Left lobe of liver (tissue), 2 donors: ENCODE measurements around the gene DGKE. TPM values are rescaled to one million over a fixed set of nuclear protein-coding genes. Genes with fewer than 3 reads are reported as not detected.
A peak's percentile ranks its signal among the peaks of the same experiment; 100 is the strongest.

ENCODE experiments used
- ATAC-seq: fragments of 200-7000 bp; cut with Tn5 transposase; one replicate; pipeline ENCODE4 v1.9.1; 2020; ENCODE audit warnings: mild to moderate bottlenecking, moderate library complexity
- DNase-seq: peaks from one replicate; pipeline ENCODE4 v3.0.0-alpha.2; 2020; ENCODE audit warnings: low spot score
- total RNA-seq: library from RNA; stranded (reverse); gene quantifications from one replicate; pipeline ENCODE4 v1.2.1, GENCODE V29; 2021
- donor health status: DM: no; HTN: no; CAD: no; lungs with moderate emphysema.
- donor health status: DM: no; HTN: yes; CAD: no.

Gene DGKE
- 4.0 TPM for total RNA-seq

DNA sequence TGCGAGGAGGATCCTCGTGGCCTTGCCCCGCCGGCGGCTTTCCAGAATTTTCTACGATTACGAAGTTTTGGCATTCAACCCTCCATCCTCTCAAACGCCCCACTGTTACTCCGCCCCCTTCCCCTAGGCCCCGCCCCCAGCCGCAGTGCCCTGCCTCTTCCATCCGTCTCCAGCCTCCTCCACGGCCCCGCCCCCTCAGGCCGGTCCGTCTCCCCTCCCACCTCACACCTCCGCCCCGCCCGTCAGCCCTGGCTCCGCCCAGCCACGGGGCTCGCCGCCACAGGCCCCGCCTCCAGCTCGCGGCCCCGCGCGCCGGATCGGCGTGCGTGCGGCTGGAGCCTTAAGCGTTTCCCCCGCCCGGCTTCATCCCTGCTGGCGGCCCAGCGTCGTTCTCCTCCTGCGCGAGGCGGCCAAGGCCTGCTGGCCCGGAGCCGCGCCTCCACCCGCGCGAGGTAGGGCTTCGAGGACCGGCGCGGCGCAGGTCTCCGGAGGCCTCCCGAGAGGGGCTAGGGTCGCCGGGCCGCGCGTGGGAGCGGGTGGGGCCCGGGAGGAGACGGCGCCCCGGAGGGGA lies at the start of gene DGKE, which contains the start of gene C17orf67:
DGKE (plus strand) TSS at position 343 of the 571 bp plus-strand sequence. CDS start 645 bp downstream, outside the sequence.
C17orf67 (minus strand) TSS at position 112 of the 571 bp plus-strand sequence. CDS start 18,110 bp downstream, outside the sequence.
- peak; percentile 96 for ATAC-seq
- peak; percentile 99 for DNase-seq

DNA sequence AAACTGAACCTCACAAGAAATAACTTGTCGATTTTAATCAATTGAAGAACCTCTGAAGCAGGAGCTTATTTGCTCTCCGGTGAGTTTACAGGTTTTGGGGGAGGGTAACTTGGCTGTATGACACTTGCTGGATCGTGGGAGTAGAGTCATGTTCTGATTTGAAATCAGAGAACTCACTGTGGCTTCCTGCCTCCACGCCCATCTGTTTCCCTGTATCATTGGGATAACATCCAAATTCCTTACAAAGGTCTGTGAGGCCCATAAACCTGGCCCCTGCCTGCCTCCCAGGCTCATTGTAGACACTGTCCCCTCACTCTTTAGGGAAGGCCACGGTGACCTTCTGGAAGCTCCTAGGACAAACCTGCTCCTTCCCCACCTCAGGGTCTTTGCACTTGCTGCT lies 48.5 kb upstream of the DGKE start:
- DNase-seq: no peak
- no peak for ATAC-seq

DNA sequence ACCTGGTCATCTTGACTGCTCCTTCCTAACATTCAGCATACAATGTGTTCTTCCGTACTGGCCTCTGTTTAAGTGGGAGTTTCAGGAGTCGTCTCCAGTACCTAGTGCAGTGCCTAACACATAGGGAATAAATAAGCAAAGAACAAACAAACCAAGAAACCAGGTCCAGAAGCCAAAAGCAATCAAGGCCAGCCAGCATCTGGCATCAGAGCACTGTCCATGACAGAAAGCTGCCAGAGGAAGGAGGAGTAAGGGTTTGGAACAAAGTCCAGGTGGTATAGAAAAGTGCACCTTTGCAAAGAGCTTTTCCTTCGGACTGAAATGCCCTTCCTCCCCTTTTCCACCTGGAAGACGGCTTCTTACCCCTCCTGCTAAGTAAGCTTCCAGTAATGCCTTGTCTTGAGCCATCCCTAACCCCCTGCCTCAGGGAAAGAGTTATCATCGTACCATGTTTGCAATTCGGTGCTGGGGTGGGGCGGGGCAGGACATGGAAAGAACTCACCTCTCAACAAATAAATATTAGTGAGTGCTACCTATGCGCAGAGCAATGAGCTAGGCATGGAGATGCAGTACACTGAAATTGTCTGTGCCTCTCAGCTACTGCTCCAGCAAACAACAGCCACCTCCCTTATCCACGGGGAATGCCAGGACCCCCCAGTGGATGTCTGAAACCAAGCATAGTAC lies 47.8 kb upstream of the DGKE start:
- DNase-seq: no peak
- no peak for ATAC-seq

DNA sequence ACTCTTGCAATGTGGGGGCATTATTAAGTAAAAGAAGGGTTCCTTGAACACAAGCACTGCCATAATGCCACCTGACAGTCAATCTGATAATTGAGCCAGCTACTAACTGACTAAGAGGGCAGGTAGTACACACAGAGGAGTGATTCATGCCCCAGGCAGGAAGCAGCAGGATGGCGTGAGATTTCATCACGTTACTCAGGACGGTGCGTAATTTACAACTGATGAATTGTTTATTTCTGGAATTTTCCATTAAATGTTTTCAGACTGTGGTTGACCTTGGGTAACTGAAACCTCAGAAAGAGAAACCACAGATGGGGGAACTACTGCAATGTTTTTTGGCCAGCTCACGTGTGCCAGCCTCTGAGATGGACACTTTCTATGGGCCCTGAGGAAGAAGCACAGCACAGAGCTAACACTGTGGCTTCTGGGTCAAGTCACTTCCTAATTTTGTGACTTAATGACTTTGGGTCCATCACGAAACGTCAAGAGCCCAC lies 46.9 kb upstream of the DGKE start:
- DNase-seq: no peak
- peak; percentile 36 for ATAC-seq

DNA sequence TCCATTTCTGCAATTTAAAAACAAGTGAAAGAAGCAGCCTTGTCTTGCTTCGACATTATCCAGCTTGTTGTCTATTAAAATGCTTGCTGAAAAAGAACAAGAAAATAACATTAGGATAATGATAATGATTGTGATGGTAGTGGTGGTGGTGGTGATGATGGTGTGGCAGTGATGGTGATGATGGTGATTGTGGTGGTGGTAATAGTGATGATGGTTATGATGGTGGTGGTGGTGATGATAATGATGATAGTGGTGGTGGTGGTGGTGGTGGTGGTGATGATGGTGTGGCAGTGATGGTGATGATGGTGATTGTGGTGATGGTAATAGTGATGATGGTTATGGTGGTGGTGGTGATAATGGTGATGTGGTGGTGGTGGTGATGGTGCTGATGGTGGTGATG lies 41.7 kb upstream of the DGKE start:
- DNase-seq: no peak
- ATAC-seq: no peak

DNA sequence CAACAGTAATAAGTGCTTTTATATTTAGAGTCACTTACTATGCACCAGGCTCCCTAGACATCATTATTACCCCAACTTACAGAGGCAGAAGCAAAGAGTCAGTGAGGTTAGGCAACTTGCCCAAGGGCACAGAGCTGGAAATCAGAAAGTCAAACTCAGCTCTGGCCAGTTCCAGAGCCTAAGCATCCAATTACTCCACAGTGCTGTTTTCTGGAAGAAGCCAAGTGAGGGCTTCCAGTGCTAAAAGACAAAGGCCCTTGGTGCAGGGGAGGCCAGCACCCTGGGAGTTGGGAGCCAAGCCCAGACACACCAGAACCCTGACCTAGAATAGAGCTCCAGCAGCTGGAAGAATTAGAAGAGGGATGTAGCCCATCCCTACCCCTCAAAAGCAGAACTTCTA lies 40.4 kb upstream of the DGKE start:
- no peak for DNase-seq
- ATAC-seq: peak; percentile 25

DNA sequence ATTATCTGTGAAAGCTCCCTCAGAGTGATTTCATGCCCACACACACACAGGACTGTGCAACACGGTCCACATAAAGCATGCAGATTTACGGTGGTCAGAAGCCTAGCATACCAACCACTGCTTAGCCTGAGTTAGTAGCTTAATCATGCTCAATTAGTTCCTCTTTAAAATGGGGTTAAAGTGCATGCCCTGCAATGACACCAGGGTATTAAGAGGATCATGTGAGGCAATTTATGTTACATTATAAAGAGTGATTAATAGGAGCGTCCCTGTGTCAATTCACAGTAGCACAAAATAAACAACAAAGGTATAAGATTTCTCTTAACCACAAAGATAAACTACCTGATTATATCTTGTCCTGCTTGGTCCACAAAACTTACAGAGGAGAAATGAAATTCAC lies 40.0 kb upstream of the DGKE start:
- ATAC-seq (no peak), DNase-seq (no peak)

DNA sequence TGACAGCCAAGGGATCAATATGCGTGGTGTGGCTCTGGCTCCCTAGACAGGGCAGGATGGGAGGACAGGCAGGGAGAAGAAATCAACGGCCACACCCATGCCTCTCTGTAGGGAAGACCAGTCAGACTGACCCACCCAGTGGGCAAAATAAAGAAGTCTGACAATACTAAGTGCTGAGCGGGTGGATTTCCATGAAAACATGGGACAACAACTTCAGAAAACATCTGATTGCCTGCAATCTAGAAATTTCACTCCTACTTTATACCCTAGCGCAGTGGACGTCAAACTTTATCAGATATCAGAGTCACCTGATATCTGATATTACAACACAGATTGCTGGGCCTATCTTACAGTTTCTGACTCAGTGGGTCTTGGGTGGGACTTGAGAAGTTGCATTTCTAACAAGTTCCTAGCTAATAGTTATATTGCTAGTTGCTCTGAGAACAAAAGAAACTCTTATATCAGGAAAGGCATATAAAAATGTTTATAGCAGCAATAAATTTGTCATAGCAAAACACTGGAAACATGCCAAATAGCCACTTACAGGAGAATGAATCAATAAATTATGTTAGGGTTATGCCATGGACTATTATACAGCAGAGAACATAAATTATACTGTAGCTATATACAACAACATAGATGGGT lies 38.6 kb upstream of the DGKE start:
- ATAC-seq: peak; percentile 38
- no peak for DNase-seq

DNA sequence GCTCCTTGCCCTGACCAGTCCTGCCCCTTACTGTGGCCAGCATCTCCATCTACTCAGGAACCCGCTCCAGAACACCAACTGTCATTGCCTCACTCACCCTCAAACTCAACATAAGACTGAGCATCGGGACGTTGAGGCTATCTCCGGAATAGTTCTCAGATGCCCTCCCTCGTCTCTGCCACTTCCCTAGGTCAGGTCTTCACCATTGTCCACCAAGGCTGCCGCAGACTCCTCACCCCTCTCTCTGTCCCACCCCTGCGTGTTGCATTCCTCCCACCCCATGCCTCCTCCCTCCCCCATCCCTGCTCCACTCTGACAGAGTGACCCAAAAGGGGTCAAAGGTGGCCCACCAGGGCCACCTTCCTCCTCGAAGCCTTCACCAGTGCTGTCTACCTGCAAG lies 37.4 kb upstream of the DGKE start:
- ATAC-seq: no peak

DNA sequence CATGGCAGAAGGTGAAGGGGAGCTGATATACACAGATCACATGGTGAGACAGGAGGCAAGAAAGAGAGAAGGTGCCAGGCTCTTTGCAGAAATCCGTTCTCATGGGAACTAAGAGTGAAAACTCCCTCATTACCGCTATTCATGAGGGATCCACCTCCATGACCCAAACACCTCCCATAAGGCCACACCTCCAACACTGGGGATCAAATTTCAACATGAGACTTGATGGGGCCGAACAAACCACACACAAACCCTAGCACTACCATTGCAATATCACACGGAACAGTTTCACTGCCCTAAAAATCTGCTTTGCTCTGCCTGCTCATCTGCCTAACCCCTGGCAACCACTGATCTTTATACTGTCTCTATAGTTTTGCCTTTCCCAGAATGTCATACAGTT lies 35.0 kb upstream of the DGKE start:
- no peak for ATAC-seq
- no peak for DNase-seq

More for the DNA sequence above, 37.4 kb upstream of the DGKE start:
- no peak for DNase-seq

DNA sequence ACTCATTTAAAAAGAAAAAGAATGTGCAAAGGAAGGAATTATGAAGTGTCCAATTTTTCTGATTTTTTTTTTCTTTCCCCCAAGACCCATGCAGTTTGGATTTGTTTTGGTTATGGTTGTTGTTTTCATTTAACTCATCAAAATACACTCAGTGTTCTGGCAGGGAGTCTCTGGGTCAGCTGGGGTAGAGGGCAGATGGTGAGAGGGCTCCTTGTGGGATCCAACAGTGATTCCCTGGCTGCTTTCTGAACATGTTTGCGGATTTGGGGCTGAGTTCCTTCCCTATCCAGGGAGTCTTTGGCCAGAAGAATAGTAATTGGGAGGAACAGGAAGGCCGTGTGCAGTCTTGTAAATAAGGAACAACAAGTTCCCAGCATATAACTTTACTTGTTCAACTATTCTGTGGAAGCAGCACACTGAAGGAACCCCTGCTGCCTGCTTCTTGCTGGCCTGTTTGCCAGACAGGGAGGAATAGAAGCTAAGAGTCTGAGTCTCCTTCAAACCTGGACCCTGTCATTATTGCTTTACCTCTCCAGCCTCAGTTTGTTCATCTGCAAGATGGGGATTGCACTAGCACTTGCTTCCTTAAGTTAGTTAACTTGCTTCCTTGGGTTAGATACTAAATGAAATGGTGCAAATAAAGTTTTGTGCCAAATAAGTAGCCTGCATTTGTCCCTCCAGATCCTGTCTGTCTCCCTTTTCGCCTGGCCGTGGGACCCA lies 32.3 kb upstream of the DGKE start:
- ATAC-seq: no peak
- DNase-seq: no peak

DNA sequence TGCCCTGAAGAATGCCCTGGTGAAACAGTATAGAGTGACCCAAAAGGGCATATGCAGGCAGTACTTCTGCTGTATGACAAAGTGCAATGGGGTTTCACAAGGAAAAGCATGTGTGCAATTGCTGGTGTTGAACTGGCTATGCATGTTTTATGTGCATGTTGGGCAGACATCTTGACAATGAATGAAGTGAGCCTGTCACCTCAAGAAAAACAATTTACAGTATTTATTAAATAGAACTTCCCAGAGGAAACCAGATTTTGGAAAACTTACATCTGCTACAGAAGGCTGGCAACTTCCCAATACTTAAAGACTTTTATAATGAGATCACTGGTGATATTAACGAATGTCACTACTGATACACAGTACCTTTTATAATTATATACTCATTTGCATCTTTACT lies 30.9 kb upstream of the DGKE start:
- ATAC-seq (no peak), DNase-seq (no peak)

DNA sequence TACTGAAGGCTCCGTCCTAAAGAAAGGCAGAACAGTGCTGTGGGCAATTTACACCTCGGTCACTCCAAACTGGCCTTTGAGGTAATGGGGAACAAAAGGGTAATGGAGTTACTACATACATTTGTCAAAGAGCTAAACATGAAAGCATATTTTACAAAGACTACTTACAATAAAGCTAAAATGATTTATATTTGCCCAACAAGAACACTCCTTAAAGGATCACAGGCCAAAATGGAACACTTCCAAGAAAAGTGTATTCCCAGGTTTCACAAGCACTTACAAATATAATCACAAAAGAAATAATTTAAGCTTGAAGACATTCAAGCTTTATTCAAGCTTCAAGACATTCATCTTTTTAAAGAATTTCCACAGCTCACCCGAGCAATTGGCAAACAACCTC lies 29.5 kb upstream of the DGKE start:
- DNase-seq (no peak), ATAC-seq (no peak)

DNA sequence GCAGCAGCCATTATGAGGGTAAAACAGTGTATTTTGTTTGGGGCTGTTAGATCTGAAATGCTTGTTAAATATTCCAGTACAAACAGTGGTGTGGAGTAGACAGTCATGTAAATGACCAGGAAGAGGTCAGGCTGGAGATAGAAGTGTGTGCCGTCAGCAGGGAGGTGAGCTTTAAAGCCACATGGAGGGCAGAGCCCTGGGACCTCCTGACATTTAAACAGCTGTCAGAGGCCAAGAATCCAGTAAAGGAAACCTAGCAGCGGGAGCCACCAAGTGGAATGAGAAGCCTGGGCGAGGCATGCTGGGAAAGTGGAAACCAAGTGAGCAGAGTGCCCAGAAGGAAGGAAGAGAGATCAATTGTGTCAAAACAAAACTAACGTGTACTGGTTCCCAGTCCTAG lies 27.0 kb upstream of the DGKE start:
- ATAC-seq (no peak), DNase-seq (no peak)

DNA sequence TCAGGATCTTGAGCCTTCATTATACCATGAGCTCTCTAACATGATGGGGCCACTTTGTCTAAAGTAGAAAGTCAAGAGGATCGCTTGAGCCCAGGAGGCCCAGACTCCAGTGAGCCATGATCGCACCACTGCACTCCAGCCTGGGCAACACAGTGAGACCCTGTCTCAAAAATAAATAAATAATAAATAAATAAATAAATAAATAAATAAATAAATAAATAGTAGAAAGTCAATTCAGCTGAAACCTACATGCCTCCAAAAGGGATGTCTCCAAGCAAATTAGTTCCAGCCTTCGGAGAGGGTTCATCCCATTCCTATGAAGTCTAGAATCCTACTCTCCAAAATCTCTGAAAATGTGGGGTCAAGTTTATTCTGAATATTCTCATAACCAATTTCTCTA lies 26.2 kb upstream of the DGKE start:
- ATAC-seq (no peak), DNase-seq (no peak)

DNA sequence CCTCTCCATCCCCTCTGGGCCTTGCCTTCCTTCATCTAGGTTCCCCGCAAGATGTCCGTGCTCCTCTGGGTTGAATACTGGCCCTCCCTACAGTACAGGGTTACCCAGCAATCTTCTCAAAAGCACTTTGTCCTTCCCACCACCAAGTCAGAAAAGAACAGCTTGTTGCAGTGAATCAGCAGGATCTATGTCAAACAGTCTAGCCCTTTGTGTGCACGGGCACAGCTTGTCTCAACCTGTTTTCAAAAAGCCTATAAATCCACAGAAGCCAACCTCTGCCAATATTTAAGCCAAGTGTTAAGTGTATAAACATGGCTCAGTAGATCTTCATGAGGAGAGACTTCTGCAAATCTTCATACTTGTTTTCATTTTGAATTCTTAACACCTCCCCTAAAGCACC lies 25.4 kb upstream of the DGKE start:
- DNase-seq: no peak
- ATAC-seq: no peak

DNA sequence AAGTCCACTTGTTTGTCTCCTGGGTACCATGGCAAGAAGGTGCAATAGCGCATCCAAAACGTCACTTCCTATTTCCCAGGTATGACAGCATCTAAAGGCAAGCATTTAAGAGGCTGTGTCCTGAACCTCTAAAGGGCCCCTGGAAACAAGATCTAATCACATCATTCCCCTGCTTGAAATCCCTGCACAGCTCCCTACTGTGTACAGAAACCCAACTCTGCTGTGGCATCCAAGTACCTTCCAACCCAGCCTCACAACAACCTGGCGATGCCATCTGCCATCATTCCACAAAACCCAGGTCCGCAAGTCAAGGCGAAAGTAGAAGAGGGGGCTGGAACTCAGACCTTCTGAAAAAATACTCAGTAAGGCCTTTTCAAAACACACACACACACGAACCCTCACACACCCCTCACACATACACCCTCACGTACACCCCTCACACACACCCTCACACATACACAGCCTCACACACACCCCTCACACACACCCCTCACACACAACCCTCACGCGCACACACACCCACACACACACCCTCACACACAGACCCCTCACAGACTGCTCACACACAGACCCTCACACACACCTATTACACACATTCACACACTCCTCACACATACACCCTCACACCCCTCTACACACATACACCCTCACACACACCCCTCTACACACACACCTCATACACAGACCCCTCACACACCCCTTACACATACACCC lies 24.7 kb upstream of the DGKE start:
- ATAC-seq (no peak), DNase-seq (no peak)

DNA sequence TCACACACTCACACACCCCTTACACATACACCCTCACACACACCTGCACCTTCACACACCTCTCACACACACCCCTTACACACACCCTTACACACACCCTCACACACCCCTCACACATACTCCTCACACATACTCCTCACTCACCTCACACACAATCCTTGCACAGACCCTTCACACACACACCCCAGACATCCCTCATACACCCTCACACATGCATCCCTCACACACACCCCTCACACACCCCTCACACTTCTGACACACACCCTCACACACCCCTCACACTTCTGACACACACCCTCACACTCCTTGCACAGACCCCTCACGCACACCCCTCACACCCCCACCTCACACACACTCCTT lies 24.2 kb upstream of the DGKE start:
- DNase-seq (no peak), ATAC-seq (no peak)

DNA sequence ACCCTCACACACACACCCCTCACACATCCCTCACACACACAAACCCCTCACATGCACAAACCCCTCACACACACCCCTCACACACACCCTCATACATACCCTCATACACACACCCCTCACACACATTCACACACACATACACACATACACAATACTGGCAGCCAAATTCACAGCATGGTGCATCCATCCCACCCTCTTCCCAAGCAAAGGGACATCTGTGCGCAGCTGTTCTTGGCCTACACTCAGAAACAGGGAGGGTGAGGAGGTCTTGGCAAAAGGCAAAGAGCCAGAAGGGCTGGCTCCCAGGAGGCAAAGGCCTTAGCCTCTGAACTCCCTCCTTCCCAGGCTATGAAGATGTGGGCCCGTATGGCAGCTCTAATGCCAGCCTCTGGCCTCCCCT lies 23.6 kb upstream of the DGKE start:
- ATAC-seq: no peak

DNA sequence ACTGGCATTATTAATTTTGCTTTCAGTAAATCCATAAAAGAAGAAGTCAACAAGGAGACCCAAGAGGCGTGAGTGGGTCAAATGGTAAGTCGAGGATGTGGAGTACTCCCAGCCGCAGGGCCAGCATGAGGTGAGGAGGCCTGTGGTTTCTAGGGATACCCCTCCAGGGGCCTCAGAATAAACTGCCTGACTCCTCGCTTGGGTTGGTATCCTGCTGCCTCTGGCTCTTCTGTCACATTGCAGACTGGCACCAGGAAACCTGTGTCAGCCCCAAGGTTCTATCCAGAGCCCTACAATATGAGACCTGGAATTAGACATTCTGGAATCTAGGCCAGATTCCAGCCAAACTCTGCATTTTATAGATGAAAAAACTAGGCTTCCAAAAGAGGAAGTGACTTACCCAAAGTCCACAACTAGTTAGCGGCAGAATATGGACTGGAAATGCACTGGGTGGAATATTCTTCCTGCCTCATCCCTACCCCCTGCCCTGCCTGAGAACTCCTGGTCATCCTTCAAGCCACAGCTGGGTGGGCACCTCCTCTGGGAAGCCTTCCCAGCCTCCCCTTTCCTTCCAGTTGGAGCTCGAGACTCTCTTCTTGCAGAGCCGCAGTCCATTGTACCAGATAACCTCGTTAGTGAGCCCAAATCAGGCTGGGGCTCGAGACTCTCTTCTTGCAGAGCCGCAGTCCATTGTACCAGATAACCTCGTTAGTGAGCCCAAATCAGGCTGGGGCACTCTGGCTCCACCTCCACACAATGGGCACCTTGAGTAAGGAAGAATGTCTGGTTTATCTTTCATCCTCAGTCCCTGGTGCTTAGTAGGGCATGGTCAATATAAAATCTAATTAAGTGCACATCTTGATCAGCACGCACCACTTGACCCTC lies 22.8 kb upstream of the DGKE start:
- no peak for ATAC-seq
- DNase-seq: no peak

More for the DNA sequence above, 23.6 kb upstream of the DGKE start:
- no peak for DNase-seq
